GM23338 (cell line): Measurements from ENCODE around the gene SELENOS. TPM values are rescaled to one million over a fixed set of nuclear protein-coding genes. Genes with fewer than 3 reads are reported as not detected.

ENCODE experiments used
- ATAC-seq: fragments of 200-7000 bp; cut with Tn5 transposase; 3 replicates; pipeline ENCODE4 v1.9.1; 2020
- DNase-seq: peaks from one replicate; pipeline ENCODE4 v3.0.0-alpha.2; 2015; ENCODE audit warnings: low spot score
- H2AFZ ChIP-seq: fragments of 200-600 bp; sonication (generic); 2 replicates; pipeline ENCODE4 v1.8.0; 2016; ENCODE audit warnings: antibody characterized with exemption, mild to moderate bottlenecking, moderate library complexity
- H3F3A ChIP-seq: fragments of 200-600 bp; sonication (generic); replicated peaks from 2 replicates; pipeline ENCODE4 v1.8.0; 2017; ENCODE audit warnings: antibody characterized with exemption, mixed run types, low read depth
- H3K27ac ChIP-seq: fragments of 200-600 bp; sonication (generic); 2 replicates; pipeline ENCODE4 v1.6.1; 2016; ENCODE audit warnings: low read depth
- H3K27me3 ChIP-seq: fragments of 200-600 bp; sonication (generic); 2 replicates; pipeline ENCODE4 v1.8.0; 2016; ENCODE audit warnings: mild to moderate bottlenecking, mixed run types, moderate library complexity; ENCODE audit not compliant: insufficient read depth
- H3K36me3 ChIP-seq: fragments of 200-600 bp; sonication (generic); 2 replicates; pipeline ENCODE4 v1.8.0; 2016; ENCODE audit warnings: mild to moderate bottlenecking; ENCODE audit not compliant: insufficient read depth
- H3K4me1 ChIP-seq: fragments of 200-600 bp; sonication (generic); 2 replicates; pipeline ENCODE4 v1.8.0; 2016; ENCODE audit warnings: mild to moderate bottlenecking, moderate library complexity; ENCODE audit not compliant: insufficient read depth
- H3K4me2 ChIP-seq: fragments of 200-600 bp; sonication (generic); 2 replicates; pipeline ENCODE4 v1.7.1; 2017; ENCODE audit warnings: mixed run types
- H3K4me3 ChIP-seq: fragments of 200-600 bp; sonication (generic); 2 replicates; pipeline ENCODE4 v1.6.1; 2016; ENCODE audit warnings: mixed run types
- H3K79me2 ChIP-seq: fragments of 200-600 bp; sonication (generic); replicated peaks from 2 replicates; pipeline ENCODE4 v1.8.0; 2017; ENCODE audit warnings: mild to moderate bottlenecking; ENCODE audit not compliant: insufficient read depth
- H3K9me2 ChIP-seq: fragments of 200-600 bp; sonication (generic); 2 replicates; pipeline ENCODE4 v1.8.0; 2017; ENCODE audit not compliant: insufficient read depth
- H4K20me1 ChIP-seq: fragments of 200-600 bp; sonication (generic); replicated peaks from 2 replicates; pipeline ENCODE4 v1.8.0; 2017; ENCODE audit warnings: mild to moderate bottlenecking; ENCODE audit not compliant: insufficient read depth
- H3K27ac Mint-ChIP-seq: 2 replicates; pipeline ENCODE4 v1.8.0; 2020; ENCODE audit warnings: inconsistent platforms, mild to moderate bottlenecking, moderate library complexity, mixed read lengths
- H3K27me3 Mint-ChIP-seq: 3 replicates; pipeline ENCODE4 v1.8.0; 2022; ENCODE audit warnings: low read depth, mild to moderate bottlenecking, moderate library complexity, mixed read lengths, inconsistent platforms; ENCODE audit not compliant: insufficient read depth, poor library complexity
- H3K36me3 Mint-ChIP-seq: 3 replicates; pipeline ENCODE4 v1.8.0; 2021; ENCODE audit warnings: low read depth, mild to moderate bottlenecking, inconsistent platforms, moderate library complexity, mixed read lengths
- H3K4me1 Mint-ChIP-seq: 3 replicates; pipeline ENCODE4 v1.8.0; 2020; ENCODE audit warnings: mild to moderate bottlenecking, inconsistent platforms, mixed read lengths
- H3K4me3 Mint-ChIP-seq: 3 replicates; pipeline ENCODE4 v1.8.0; 2021; ENCODE audit warnings: moderate library complexity, mild to moderate bottlenecking, inconsistent platforms, mixed read lengths
- H3K9me3 Mint-ChIP-seq: 3 replicates; pipeline ENCODE4 v1.8.0; 2020; ENCODE audit warnings: moderate library complexity, mild to moderate bottlenecking, inconsistent platforms, mixed read lengths
- CREB1 ChIP-seq: fragments of 250-450 bp; sonication (Bioruptor Pico); IDR thresholded peaks from 2 replicates; pipeline ENCODE4 v1.5.0; 2020; ENCODE audit warnings: low read depth, mild to moderate bottlenecking, moderate library complexity
- EZH2 ChIP-seq: fragments of 200-600 bp; sonication (generic); IDR thresholded peaks from one replicate; pipeline ENCODE4 v1.8.0; 2017; ENCODE audit warnings: antibody characterized with exemption, mild to moderate bottlenecking, low read depth; ENCODE audit not compliant: unreplicated experiment
- EZH2phosphoT487 ChIP-seq: fragments of 200-600 bp; sonication (generic); IDR thresholded peaks from one replicate; pipeline ENCODE4 v1.8.1; 2018; ENCODE audit warnings: antibody characterized with exemption; ENCODE audit not compliant: unreplicated experiment
- NANOG ChIP-seq: IDR thresholded peaks from 2 replicates; pipeline ENCODE4 v1.6.1; 2016; ENCODE audit warnings: antibody characterized with exemption, borderline replicate concordance
- POLR2AphosphoS5 ChIP-seq: IDR thresholded peaks from 2 replicates; pipeline ENCODE4 v1.6.1; 2016; ENCODE audit warnings: antibody characterized with exemption, low read depth
- ZNF114 ChIP-seq: fragments of 250-450 bp; sonication (Bioruptor Pico); IDR thresholded peaks from 2 replicates; pipeline ENCODE4 v1.5.0; 2020; ENCODE audit warnings: mild to moderate bottlenecking, moderate library complexity
- ZNF331 ChIP-seq: fragments of 250-450 bp; sonication (Bioruptor Pico); IDR thresholded peaks from 2 replicates; pipeline ENCODE4 v1.5.0; 2020; ENCODE audit warnings: low read depth, mild to moderate bottlenecking, moderate library complexity
- polyA plus RNA-seq: library from polyadenylated mRNA; unstranded; fragments of >200 nt; fragmentation: Nextera tagmentation; extraction: Ambion mirVana; gene quantifications from 2 replicates; pipeline ENCODE4 v1.2.1, GENCODE V29; 2016
- total RNA-seq: library from RNA; depleted of rRNA; stranded (reverse); fragments of >200 nt; shearing (Covaris generic); gene quantifications from 2 replicates; pipeline ENCODE4 v1.2.3, GENCODE V29; 2014
- TF ChIP-seq, protein P1 (sequence below), 2 experiments: fragments of 200-600 bp in 1 of 2; sonication (generic) in 1 of 2; conservative IDR thresholded peaks; 2 replicates each; pipeline versions ENCODE4 v1.5.1 to v1.6.1; 2016 to 2017; ENCODE audit warnings: antibody characterized with exemption in 2 of 2, low read depth in 2 of 2, mild to moderate bottlenecking in 2 of 2, moderate library complexity in 1 of 2
- TF ChIP-seq, protein P2 (sequence below): fragments of 250-450 bp; sonication (Bioruptor Pico); IDR thresholded peaks from 2 replicates; pipeline ENCODE4 v1.5.0; 2020; ENCODE audit warnings: mild to moderate bottlenecking, moderate library complexity
- TF ChIP-seq, protein P3 (sequence below): IDR thresholded peaks from 2 replicates; pipeline ENCODE4 v1.6.1; 2016; ENCODE audit warnings: antibody characterized with exemption

SELENOS gene
- total and polyA plus RNA-seq, 2 experiments from 2014 or later = 37.0 to 106 TPM

DNA sequence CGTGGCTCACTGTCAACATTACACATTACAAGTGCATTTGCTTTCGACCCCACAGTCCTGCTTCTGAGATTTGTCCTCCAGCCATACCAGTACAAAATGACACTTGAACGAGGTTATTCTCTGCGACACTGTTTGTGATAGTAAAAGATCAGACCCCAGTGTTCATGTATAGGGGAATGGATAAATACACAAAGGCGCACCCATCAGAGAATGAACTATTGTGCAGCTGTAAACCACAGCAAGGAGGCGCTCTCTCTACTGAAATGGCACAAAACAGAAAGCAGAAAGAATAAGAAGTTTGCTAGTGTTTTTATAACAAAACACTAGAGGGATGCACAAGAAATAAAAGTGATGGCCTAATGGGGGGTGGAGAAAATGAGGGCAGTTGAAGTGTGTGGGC, 20.5 kb downstream of the SELENOS start:
- Mint-ChIP-seq H3K27ac (no peak overlapping the region), H3K9me3 (no peaks in the 10 kb centered on the region), H3K4me3 (no peak overlapping the region), H3K4me1 (peaks cover 40% of the 10 kb centered on the region), H3K27me3 (peaks cover 14% of the 10 kb centered on the region), H3K36me3 (no peaks in the 10 kb centered on the region)
- no peak overlapping the region for H3K4me3 ChIP-seq
- no peaks in the 10 kb centered on the region for H3K79me2 ChIP-seq
- H3K27me3 ChIP-seq = peaks cover 17% of the 10 kb centered on the region
- H3F3A ChIP-seq = peaks cover 4% of the 10 kb centered on the region; the same call in 1 of the 2 replicates
- H3K27ac ChIP-seq = no peak overlapping the region
- H3K4me2 ChIP-seq = no peak overlapping the region
- H3K9me2 ChIP-seq = no peaks in the 10 kb centered on the region
- TF ChIP-seq, protein P1, sequence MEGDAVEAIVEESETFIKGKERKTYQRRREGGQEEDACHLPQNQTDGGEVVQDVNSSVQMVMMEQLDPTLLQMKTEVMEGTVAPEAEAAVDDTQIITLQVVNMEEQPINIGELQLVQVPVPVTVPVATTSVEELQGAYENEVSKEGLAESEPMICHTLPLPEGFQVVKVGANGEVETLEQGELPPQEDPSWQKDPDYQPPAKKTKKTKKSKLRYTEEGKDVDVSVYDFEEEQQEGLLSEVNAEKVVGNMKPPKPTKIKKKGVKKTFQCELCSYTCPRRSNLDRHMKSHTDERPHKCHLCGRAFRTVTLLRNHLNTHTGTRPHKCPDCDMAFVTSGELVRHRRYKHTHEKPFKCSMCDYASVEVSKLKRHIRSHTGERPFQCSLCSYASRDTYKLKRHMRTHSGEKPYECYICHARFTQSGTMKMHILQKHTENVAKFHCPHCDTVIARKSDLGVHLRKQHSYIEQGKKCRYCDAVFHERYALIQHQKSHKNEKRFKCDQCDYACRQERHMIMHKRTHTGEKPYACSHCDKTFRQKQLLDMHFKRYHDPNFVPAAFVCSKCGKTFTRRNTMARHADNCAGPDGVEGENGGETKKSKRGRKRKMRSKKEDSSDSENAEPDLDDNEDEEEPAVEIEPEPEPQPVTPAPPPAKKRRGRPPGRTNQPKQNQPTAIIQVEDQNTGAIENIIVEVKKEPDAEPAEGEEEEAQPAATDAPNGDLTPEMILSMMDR (conservative IDR thresholded peaks at IDR 0.05; ENCODE audit: low read depth in 2 of 2) = peak; percentile 63 to 69
- no peak for TF ChIP-seq ZNF331 (CRISPR knock-in tag)
- no peak overlapping the region for H2AFZ ChIP-seq
- no peak for ATAC-seq
- peaks cover 8% of the 10 kb centered on the region for H3K4me1 ChIP-seq
- H4K20me1 ChIP-seq = no peaks in the 10 kb centered on the region
- peak; percentile 52 for DNase-seq
- no peaks in the 10 kb centered on the region for H3K36me3 ChIP-seq

DNA sequence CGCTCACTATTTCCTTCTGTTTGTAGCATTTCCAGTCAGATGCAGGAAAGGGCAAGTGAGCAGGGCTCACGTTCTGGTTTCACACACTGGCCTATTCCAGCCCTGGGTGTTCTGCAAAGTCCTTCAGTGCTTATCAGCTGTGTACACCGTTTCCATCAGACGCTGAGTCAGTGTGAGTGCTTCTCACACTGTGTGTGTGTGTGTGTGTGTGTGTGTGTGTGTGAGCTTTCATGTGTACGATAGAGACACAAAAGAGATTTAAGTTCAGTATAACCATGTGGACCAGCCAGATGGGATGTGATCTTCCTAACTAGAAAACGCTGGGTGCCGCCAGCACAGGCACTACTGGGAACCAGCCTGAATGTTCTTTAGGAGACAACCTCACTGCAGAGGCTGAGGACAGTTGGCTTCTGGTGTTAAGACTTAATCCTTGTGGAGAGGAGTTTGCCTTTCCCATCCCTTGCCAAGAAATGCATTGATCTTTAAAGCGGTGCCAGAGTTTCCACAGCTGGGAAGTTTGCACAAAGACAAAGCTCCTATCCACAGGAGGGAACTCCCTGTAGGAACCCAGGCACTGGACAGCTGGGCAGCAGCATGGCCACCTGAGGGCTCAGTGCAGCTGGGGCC, 21.6 kb downstream of the SELENOS start:
- DNase-seq = no peak
- peaks cover 15% of the 10 kb centered on the region for H3K27me3 Mint-ChIP-seq

More for the DNA sequence above, 21.6 kb downstream of the SELENOS start:
- Mint-ChIP-seq H3K4me3 (no peak overlapping the region), H3K9me3 (no peaks in the 10 kb centered on the region), H3K27ac (no peak overlapping the region; the same call in 1 of the 2 replicates), H3K4me1 (peaks cover 40% of the 10 kb centered on the region), H3K36me3 (peaks cover under 1% of the 10 kb centered on the region; the same call in 1 of the 3 replicates)
- Histone ChIP-seq H2AFZ (no peak overlapping the region), H3K27me3 (peaks cover 17% of the 10 kb centered on the region), H3K79me2 (peaks cover 1% of the 10 kb centered on the region), H3F3A (peaks cover 4% of the 10 kb centered on the region; the same call in 1 of the 2 replicates), H4K20me1 (no peaks in the 10 kb centered on the region), H3K9me2 (no peaks in the 10 kb centered on the region), H3K4me3 (no peak overlapping the region), H3K4me1 (peaks cover 8% of the 10 kb centered on the region), H3K4me2 (no peak overlapping the region), H3K36me3 (no peaks in the 10 kb centered on the region), H3K27ac (no peak overlapping the region)
- ATAC-seq = no peak
- TF ChIP-seq, protein P2, sequence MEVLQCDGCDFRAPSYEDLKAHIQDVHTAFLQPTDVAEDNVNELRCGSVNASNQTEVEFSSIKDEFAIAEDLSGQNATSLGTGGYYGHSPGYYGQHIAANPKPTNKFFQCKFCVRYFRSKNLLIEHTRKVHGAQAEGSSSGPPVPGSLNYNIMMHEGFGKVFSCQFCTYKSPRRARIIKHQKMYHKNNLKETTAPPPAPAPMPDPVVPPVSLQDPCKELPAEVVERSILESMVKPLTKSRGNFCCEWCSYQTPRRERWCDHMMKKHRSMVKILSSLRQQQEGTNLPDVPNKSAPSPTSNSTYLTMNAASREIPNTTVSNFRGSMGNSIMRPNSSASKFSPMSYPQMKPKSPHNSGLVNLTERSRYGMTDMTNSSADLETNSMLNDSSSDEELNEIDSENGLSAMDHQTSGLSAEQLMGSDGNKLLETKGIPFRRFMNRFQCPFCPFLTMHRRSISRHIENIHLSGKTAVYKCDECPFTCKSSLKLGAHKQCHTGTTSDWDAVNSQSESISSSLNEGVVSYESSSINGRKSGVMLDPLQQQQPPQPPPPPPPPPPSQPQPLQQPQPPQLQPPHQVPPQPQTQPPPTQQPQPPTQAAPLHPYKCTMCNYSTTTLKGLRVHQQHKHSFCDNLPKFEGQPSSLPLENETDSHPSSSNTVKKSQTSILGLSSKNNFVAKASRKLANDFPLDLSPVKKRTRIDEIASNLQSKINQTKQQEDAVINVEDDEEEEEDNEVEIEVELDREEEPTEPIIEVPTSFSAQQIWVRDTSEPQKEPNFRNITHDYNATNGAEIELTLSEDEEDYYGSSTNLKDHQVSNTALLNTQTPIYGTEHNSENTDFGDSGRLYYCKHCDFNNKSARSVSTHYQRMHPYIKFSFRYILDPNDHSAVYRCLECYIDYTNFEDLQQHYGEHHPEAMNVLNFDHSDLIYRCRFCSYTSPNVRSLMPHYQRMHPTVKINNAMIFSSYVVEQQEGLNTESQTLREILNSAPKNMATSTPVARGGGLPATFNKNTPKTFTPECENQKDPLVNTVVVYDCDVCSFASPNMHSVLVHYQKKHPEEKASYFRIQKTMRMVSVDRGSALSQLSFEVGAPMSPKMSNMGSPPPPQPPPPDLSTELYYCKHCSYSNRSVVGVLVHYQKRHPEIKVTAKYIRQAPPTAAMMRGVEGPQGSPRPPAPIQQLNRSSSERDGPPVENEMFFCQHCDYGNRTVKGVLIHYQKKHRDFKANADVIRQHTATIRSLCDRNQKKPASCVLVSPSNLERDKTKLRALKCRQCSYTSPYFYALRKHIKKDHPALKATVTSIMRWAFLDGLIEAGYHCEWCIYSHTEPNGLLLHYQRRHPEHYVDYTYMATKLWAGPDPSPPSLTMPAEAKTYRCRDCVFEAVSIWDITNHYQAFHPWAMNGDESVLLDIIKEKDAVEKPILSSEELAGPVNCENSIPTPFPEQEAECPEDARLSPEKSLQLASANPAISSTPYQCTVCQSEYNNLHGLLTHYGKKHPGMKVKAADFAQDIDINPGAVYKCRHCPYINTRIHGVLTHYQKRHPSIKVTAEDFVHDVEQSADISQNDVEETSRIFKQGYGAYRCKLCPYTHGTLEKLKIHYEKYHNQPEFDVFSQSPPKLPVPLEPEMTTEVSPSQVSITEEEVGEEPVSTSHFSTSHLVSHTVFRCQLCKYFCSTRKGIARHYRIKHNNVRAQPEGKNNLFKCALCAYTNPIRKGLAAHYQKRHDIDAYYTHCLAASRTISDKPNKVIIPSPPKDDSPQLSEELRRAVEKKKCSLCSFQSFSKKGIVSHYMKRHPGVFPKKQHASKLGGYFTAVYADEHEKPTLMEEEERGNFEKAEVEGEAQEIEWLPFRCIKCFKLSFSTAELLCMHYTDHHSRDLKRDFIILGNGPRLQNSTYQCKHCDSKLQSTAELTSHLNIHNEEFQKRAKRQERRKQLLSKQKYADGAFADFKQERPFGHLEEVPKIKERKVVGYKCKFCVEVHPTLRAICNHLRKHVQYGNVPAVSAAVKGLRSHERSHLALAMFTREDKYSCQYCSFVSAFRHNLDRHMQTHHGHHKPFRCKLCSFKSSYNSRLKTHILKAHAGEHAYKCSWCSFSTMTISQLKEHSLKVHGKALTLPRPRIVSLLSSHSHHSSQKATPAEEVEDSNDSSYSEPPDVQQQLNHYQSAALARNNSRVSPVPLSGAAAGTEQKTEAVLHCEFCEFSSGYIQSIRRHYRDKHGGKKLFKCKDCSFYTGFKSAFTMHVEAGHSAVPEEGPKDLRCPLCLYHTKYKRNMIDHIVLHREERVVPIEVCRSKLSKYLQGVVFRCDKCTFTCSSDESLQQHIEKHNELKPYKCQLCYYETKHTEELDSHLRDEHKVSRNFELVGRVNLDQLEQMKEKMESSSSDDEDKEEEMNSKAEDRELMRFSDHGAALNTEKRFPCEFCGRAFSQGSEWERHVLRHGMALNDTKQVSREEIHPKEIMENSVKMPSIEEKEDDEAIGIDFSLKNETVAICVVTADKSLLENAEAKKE = no peak
- no peak for TF ChIP-seq ZNF331 (CRISPR knock-in tag)
- TF ChIP-seq EZH2phosphoT487 = no peak
- no peak for TF ChIP-seq EZH2
- TF ChIP-seq, protein P3, sequence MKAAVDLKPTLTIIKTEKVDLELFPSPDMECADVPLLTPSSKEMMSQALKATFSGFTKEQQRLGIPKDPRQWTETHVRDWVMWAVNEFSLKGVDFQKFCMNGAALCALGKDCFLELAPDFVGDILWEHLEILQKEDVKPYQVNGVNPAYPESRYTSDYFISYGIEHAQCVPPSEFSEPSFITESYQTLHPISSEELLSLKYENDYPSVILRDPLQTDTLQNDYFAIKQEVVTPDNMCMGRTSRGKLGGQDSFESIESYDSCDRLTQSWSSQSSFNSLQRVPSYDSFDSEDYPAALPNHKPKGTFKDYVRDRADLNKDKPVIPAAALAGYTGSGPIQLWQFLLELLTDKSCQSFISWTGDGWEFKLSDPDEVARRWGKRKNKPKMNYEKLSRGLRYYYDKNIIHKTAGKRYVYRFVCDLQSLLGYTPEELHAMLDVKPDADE = no peak
- no peak for TF ChIP-seq CREB1 (CRISPR knock-in tag)
- no peak for TF ChIP-seq ZNF114
- TF ChIP-seq POLR2AphosphoS5 = no peak
- TF ChIP-seq NANOG = no peak
